GM12891 (cell line): ENCODE measurements around the gene SEPSECS.

ENCODE experiments used
- POLR2AphosphoS5 ChIP-seq: IDR thresholded peaks from 2 replicates; pipeline ENCODE4 v1.6.1; 2011; ENCODE audit warnings: low read depth, low read length, control low read depth
- SPI1 ChIP-seq: IDR thresholded peaks from 2 replicates; pipeline ENCODE4 v1.6.1; 2011; ENCODE audit warnings: low read depth, low read length, control low read depth

DNA sequence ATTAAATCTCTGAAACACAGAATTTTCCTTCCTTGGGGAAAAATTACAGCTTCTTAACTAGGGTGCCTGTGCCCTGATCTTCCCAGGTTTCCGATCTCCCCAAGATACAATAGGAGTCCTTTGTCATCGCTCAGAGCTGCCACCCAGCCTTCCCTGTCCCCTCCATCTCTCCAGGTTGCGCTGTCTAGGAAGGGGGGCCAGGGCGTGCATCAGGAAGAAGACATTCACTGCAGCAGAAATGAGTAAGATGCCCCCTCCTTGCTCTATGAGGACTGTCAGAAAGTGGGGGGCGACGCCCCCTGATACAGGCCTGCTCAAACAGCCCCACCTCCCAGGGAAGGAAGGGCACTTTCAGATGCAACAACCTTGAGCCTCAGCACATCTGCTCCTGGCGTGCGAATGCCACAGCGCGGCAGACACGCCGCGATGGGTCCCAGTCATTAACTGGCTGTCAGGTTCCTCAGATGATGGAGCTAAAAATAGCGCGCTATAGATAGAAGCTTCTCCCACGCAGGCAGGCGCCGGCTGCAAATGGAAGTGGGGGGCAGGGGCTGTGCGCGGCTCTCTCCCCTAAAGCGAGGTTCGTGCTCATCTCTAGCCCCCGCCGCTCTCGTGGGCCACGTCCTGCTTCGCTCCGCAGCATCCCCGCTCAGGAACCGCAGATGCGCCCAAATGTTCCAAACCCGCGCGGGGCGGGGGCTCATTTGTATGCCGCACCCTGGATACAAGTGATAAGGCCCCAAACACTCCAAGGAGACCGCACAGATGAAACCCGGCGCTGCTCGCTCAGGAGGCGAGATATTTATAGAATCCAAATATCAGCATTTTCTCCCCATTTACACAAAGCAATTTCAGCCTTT, 71.9 kb downstream of the SEPSECS start:
- no peak for TF ChIP-seq POLR2AphosphoS5
- no peak for TF ChIP-seq SPI1
